GM18520 (cell line): Measurements from ENCODE around the gene TXNDC8.

ENCODE experiments used
- ATAC-seq: cut with Tn5 transposase; IDR thresholded peaks from one replicate; pipeline ENCODE4 v1.9.1; 2021; ENCODE audit not compliant: unreplicated experiment

Gene TXNDC8

DNA sequence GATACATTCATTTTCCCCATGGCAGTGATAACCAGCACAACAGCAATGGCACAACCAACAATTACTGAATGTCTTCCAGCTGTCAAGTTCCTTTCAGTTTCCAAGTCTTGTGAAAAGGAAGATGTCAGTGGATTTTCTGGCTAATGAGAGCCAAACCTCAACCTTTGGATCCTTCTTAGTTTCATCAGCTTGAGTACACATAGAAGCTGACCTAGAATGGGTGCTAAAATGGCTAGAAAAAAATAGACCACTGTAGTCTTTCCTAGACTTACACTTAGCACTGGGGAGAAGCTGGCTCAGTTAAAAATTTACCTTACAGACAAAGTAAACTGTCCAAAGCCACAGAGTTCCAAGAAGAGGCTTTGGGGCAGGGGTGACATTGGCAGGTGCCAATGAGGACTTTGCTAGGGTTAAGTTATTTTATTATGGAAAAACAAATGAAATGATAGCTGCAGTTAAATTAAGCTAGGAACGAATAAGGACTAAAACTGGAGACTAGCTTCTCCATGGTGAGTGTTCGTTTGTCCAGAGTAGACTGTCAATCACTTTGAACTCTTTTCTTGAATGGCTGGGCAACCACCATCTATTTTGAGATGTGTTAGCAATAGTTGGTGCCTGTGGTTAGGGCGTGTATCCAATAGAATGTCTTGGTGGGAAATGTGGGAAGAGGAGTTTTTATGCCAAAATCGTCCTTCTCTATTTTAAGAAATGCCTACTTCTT lies 55.5 kb downstream of the TXNDC8 start:
- no peak for ATAC-seq

GRCh38 chr9:110278080-110278707 lies 59.5 kb downstream of the TXNDC8 start:
- ATAC-seq, result no peak

- ATAC-seq, result no peak
These were observed 60.9 kb downstream of the TXNDC8 start for GRCh38 chr9:110276781-110277180.

GRCh38 chr9:110270211-110270995 lies 67.3 kb downstream of the TXNDC8 start:
- ATAC-seq, result no peak

GRCh38 chr9:110266795-110267194 lies 70.9 kb downstream of the TXNDC8 start:
- ATAC-seq, result no peak

GRCh38 chr9:110261632-110262031 lies 76.0 kb downstream of the TXNDC8 start:
- no peak for ATAC-seq

DNA sequence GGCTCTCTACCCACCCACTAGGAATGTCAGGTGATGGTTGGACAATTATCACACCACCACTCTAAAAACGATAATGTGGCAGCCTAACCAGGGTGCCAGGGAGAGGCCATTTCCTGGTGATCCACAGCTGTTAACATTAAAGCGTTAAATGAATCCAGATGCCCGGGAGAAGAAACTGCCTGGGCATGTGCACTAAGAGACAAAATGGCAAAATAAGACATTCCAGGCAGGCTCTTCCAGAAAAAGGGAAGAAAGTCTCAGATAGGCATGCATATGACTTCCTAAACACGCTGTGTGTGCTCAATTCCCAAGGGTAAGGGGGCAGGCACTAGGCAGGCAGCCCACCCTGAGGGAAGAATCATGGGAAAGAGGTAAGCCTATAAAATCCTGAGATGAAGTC lies 76.8 kb downstream of the TXNDC8 start:
- no peak for ATAC-seq

GRCh38 chr9:110259566-110259965 lies 78.1 kb downstream of the TXNDC8 start:
- no peak for ATAC-seq

DNA sequence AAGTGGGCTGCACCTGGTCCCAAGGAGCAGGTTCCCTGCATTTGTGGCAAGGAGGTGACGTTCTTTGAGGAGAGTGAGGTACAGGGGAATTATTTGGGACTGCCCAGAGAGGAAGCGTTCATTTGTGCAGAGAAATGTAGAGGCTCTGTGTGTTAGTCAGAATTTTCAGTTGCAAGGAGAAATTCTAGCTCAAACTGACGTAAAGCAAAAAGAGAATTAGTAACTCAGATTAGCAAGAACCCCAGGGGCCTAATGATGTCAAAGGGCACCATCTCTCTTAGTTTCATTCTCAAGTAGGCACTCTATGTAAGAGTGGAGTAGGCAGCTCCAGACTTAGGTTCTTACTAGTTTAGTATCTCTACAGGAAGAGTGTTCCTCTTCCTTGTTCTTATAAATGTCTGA lies 79.0 kb downstream of the TXNDC8 start:
- no peak for ATAC-seq

GRCh38 chr9:110257956-110258355 lies 79.7 kb downstream of the TXNDC8 start:
- ATAC-seq, result no peak

DNA sequence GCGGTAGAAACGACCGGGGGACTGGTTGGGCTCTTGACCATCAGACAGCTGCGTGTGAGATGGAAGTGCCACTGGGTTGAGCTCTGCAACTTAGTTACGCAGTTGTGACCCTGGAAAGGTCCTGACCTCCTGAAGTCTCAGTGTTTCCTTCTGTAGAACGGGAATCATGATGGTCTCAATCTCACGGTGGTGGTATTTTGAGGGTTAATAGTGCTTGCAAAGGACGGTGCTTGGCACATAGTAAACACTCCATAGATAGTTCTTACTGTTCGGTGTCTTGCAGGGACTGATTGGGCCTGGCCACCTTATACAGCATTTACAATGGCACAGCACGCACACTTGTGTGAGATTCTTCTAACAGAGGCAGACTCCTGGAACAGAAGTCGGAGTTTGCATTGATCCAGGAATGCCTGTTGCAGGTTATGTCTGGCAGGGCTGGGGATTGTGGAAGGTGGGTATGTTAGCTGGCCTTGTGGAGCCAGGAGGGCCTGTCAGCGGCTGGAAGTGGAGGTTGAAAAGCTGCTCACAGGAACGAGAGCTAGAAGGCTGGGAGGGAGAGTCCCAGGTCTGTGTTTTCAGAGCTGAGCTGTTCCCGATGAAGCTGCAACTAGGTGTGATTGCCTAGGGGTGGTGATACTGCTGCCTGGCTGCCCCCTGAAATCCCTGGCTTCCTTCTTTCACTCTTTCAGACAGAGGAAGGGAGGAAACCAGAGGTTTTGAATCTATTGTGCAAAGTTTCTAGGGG lies 80.4 kb downstream of the TXNDC8 start:
- ATAC-seq, result no peak

DNA sequence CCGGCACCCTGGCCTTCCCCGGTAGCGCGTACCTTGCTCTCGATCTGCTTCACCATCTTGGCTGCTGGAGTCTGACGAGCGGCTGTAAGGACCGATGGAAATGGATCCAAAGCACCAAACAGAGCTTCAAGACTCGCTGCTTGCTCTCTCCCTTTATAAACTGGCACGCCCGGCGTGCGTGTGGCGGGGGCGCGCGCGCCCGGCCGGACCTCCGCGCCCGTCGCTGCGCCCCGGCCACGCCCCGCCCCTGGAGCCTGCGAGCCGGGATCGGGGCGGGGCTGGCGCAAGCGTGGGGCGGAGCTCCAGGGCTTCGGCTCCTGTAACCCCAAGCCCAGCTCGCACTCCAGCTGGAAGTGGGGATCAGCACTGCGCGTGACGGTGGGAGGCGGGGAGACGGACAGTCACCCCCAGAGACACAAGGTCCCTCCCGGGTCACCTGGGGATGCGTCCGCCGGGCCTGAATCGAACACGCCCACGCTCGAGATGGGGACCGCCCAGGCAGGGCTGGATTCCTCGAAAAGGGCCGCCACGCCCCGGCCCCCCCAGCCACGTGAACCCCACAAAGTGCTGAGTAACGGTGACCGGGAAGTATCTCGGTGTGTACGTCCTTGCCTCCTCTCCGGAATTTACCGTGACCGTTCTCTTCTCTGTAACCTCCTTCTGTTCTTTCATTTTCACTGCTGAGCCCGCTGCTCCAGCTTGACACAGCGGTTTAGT lies 81.1 kb downstream of the TXNDC8 start, which contains the start of gene TXN:
TXN (minus strand) TSS at position 128 of the 717 bp plus-strand sequence; CDS start at position 56, 72 bp downstream.
- peak; percentile 50 for ATAC-seq

DNA sequence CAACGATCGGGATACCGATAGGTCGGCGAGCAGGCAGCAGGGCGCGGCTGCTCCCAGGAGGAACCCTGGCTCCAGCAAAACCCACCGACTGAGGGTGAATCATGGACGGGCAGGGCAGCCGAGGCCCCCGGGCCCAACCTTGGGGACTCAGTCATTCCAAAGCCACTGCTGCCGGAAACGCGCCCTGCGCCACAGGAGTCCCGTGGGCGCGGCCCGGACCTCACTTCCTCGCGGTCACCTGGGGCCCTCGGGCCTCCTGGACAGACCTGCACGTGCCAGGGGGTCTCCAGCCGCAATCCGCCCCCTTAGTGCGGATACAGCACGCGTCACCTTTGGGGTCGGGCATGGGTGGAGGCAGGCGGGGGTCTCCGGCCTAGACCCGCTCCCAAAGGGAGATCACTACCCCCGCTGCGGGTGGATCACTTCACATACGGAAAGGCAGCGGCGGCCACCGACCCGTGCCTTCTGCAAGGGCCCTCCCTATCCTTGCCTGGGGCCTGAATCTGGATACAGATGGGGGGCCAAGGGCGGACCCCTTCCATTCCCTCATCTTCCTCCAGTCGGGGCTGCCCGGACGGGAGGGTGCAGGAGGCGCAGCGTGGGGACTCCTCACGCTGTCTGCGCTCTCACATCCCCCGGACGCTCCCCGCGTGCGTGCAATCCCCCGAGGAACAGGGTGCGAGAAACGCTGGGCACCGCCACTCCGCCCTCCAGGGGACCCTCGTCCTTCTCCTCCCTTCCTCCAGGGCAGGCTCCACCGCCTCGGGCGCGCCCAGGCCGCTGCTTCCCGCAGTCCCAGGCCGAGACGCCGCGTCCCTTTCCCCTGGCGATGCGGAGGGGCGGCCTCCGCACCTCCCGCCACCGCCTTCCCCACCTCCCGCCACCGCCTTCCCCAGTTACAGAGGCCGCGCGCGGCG lies 81.9 kb downstream of the TXNDC8 start:
- no peak for ATAC-seq

GRCh38 chr9:110255034-110255462 lies 82.6 kb downstream of the TXNDC8 start:
- no peak for ATAC-seq

DNA sequence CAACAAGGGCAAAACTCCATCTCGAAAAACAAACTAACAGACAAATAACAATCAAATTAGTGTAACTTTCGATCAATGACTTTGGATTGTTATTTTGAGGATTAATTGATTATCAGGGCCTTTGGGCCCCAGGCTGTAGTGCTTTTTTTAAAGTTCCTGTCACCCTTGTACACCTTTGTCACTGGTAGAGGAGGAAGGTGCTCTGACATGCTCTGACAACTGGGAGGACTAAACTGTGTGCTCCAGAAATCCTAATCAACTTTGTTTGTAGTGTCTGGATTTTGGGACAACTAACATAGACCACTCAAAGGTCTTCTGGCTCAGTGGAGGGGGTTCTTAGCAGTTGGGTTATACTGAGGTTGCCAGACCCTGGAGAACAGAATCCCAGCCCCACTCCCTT lies 83.2 kb downstream of the TXNDC8 start:
- ATAC-seq, result no peak
